OCI-LY7 (cell line): ENCODE measurements around the gene LRRC28. TPM values are rescaled to one million over a fixed set of nuclear protein-coding genes. Genes with fewer than 3 reads are reported as not detected.

ENCODE experiments used
- BruUV-seq: library from RNA; stranded (reverse); fragments of 400-500 nt; replicated peaks from 2 replicates; lab custom pipeline; 2021; lab: Mats Ljungman, UMichigan
- CTCF ChIA-PET: fragments of 300-600 bp; sonication (Branson Sonifier 250); formaldehyde crosslinking; loops from one replicate; lab custom pipeline; 2022; ENCODE audit warnings: antibody characterized with exemption; ENCODE audit not compliant: unreplicated experiment; lab: Charles Lee
- POLR2A ChIA-PET: fragments of 300-600 bp; sonication (Branson Sonifier 250); formaldehyde crosslinking; loops from one replicate; lab custom pipeline; 2022; ENCODE audit warnings: antibody characterized with exemption; lab: Charles Lee
- DNase-seq: peaks from one replicate; pipeline ENCODE4 v3.0.0-alpha.2; 2015; ENCODE audit warnings: low spot score
- H2AFZ ChIP-seq: fragments of 200-600 bp; sonication (generic), shearing (Covaris generic); 2 replicates; pipeline ENCODE4 v1.6.1; 2014; ENCODE audit warnings: mild to moderate bottlenecking, antibody characterized with exemption, low read length, moderate library complexity
- H3K27ac ChIP-seq: fragments of 200-600 bp; sonication (generic); 2 replicates; pipeline ENCODE4 v1.5.1; 2014; ENCODE audit warnings: mixed run types, low read depth, mild to moderate bottlenecking, moderate library complexity, low read length, inconsistent platforms; ENCODE audit not compliant: poor library complexity, severe bottlenecking
- H3K36me3 ChIP-seq: fragments of 200-600 bp; sonication (generic); 2 replicates; pipeline ENCODE4 v1.6.1; 2014; ENCODE audit warnings: mild to moderate bottlenecking, antibody characterized with exemption, low read length, moderate library complexity, mixed read lengths; ENCODE audit not compliant: insufficient read depth
- H3K4me1 ChIP-seq: fragments of 200-600 bp; sonication (generic); 2 replicates; pipeline ENCODE4 v1.5.1; 2014; ENCODE audit warnings: mild to moderate bottlenecking, low read length; ENCODE audit not compliant: insufficient read depth, poor library complexity, severe bottlenecking
- H3K4me2 ChIP-seq: fragments of 200-600 bp; sonication (generic); 2 replicates; pipeline ENCODE4 v1.6.1; 2014; ENCODE audit warnings: mild to moderate bottlenecking, low read length
- H3K4me3 ChIP-seq: fragments of 200-600 bp; sonication (generic); 2 replicates; pipeline ENCODE4 v1.5.1; 2014; ENCODE audit warnings: mild to moderate bottlenecking, low read depth, low read length; ENCODE audit not compliant: poor library complexity, severe bottlenecking
- H3K79me2 ChIP-seq: fragments of 200-600 bp; sonication (generic); 2 replicates; pipeline ENCODE4 v1.6.1; 2016; ENCODE audit warnings: low read depth, mild to moderate bottlenecking, low read length, moderate library complexity, mixed read lengths; ENCODE audit not compliant: insufficient read depth
- H3K9me2 ChIP-seq: fragments of 200-600 bp; sonication (generic); 2 replicates; pipeline ENCODE4 v1.6.1; 2016; ENCODE audit warnings: mild to moderate bottlenecking, low read length, mixed read lengths; ENCODE audit not compliant: insufficient read depth
- H3K9me3 ChIP-seq: fragments of 200-600 bp; sonication (generic); 2 replicates; pipeline ENCODE4 v1.6.1; 2014; ENCODE audit warnings: mild to moderate bottlenecking, mixed run types, low read length, mixed read lengths
- H4K20me1 ChIP-seq: fragments of 200-600 bp; sonication (generic); 2 replicates; pipeline ENCODE4 v1.6.1; 2014; ENCODE audit warnings: mild to moderate bottlenecking, antibody characterized with exemption, low read length, moderate library complexity, mixed read lengths; ENCODE audit not compliant: insufficient read depth
- EZH2phosphoT487 ChIP-seq: fragments of 200-600 bp; sonication (generic); IDR thresholded peaks from 2 replicates; pipeline ENCODE4 v1.6.1; 2018; ENCODE audit warnings: low read depth, borderline replicate concordance, mild to moderate bottlenecking, mixed run types, antibody characterized with exemption, low read length, moderate library complexity, mixed read lengths
- intact Hi-C: fragments of 100-400 bp; cut with micrococcal nuclease; formaldehyde crosslinking; loops from one replicate; pipeline ENCODE4 v1.10.0; 2022; ENCODE audit not compliant: unreplicated experiment
- total RNA-seq, 2 experiments: library from RNA; depleted of rRNA in 1 of 2; stranded (reverse); fragments of >200 nt in 1 of 2; shearing (Covaris generic) in 1 of 2; gene quantifications; 2 replicates each; pipeline ENCODE4 v1.2.3, GENCODE V29; 2014 to 2022
- TF ChIP-seq, protein P1 (sequence below): fragments of 200-600 bp; sonication (generic); conservative IDR thresholded peaks from 2 replicates; pipeline ENCODE4 v1.5.1; 2014; ENCODE audit warnings: mild to moderate bottlenecking, antibody characterized with exemption, low read length, moderate library complexity, mixed read lengths

Gene LRRC28
- total RNA-seq, 2 experiments from 2014 or later: 25.7 to 30.2 TPM

DNA sequence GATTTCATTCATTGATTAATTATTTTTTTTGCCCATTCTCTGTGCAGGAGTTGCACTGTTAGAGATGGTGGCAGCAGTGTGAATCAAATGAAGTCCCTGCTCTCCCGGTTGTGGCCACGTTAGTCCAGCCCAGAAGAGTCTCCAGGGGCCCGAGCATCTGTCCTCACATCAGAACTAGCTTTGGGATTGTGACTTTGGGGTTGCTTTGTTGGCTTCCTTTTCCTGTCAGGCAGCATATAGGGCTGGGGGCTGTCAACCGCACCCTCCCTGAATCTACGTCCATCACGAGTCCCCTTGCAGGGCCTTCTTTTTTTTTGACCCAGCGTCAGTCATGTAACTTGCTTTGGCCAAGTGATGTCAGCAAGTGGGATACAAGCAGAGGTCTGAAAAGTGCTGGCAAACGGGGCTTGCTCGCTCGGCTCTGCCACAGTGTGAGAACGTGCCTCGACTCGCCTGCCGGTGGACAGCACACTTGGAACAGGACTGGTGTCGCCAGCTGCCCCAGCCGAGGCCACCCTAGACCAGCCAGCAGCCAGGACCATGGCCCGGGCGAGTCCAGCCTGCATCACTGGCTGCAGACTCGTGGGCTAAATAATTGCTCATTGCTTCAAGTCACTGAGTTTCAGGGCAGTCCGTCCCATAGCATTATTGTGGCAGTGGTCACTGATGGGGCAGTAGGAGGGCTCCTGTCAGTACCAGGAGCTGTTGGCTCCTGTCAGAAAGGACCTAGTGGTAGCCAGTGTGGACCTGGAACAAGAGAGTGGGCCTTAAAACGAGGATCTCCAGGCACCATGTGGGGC lies 162.9 kb downstream of the LRRC28 start:
- ChIA-PET CTCF (no interaction called here), POLR2A (no interaction called here)
- Histone ChIP-seq H2AFZ (no peak overlapping the region), H3K79me2 (no peaks in the 10 kb centered on the region), H3K9me3 (no peaks in the 10 kb centered on the region), H3K27ac (no peak overlapping the region), H3K4me3 (no peak overlapping the region), H3K9me2 (no peaks in the 10 kb centered on the region), H3K4me2 (no peak overlapping the region), H3K36me3 (no peaks in the 10 kb centered on the region), H4K20me1 (no peaks in the 10 kb centered on the region), H3K4me1 (no peaks in the 10 kb centered on the region)
- TF ChIP-seq, protein P1, sequence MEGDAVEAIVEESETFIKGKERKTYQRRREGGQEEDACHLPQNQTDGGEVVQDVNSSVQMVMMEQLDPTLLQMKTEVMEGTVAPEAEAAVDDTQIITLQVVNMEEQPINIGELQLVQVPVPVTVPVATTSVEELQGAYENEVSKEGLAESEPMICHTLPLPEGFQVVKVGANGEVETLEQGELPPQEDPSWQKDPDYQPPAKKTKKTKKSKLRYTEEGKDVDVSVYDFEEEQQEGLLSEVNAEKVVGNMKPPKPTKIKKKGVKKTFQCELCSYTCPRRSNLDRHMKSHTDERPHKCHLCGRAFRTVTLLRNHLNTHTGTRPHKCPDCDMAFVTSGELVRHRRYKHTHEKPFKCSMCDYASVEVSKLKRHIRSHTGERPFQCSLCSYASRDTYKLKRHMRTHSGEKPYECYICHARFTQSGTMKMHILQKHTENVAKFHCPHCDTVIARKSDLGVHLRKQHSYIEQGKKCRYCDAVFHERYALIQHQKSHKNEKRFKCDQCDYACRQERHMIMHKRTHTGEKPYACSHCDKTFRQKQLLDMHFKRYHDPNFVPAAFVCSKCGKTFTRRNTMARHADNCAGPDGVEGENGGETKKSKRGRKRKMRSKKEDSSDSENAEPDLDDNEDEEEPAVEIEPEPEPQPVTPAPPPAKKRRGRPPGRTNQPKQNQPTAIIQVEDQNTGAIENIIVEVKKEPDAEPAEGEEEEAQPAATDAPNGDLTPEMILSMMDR: no peak
- TF ChIP-seq EZH2phosphoT487: no peak
- no TSS peak for BruUV-seq
- intact Hi-C loops: no loop called here
- no peak for DNase-seq

DNA sequence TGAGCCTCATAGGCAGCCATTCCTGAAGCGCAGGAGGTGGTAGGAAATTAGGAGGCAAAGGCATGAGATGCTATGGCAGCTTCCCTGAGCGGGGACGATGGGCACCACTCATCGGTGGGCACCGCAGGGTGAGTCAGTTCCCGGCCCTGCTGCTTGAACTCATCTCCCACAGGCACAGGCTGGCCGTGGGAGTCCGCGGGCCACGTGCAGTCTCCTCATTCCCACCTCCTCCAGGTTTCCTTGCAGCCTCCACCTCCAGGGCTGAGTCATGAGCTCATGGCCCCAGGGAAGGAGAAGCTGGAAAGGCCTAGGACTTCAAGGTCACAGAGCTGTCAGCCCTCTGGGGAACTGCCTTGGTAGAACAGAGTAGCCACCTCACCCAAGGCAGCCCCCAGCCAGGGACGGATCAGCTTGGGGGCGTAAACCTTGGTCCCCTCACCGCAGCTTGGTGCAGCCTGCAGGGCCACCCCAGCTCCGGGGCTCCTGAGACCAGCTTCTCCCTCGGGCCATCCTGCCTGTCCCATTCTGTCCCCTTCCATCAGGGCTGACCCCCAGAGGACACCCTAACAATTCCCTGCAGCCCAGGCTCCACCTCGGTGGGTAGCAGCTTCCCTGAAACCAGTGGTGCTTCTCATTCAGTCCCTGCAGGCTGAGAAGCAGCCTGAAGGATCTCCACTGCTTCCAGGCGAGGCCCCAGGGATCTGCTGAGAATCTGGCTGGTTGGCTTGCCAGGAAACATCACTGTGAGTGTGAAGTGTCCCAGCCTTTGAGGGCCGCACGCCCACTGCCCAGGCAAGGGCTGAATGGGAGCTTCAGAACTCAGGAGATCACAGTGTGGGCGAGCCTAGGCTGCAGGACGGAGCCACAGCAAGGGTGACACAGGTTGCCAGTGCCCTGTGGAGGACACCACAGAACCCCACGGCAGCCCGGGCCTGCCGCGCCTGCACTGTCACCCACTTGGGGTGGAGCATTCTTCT lies 163.8 kb downstream of the LRRC28 start:
- no peaks in the 10 kb centered on the region for H3K79me2 ChIP-seq
- no peaks in the 10 kb centered on the region for H3K4me1 ChIP-seq
- no peak overlapping the region for H3K4me3 ChIP-seq
- H3K9me2 ChIP-seq: no peaks in the 10 kb centered on the region
- H3K27ac ChIP-seq: no peak overlapping the region
- H4K20me1 ChIP-seq: no peaks in the 10 kb centered on the region
- H3K4me2 ChIP-seq: no peak overlapping the region
- CTCF ChIA-PET: no interaction called here
- H3K9me3 ChIP-seq: no peaks in the 10 kb centered on the region
- TF ChIP-seq, protein P1: no peak
- no peak for TF ChIP-seq EZH2phosphoT487
- POLR2A ChIA-PET: no interaction called here
- intact Hi-C loops: no loop called here
- H3K36me3 ChIP-seq: no peaks in the 10 kb centered on the region
- no peak for DNase-seq
- no TSS peak for BruUV-seq
- H2AFZ ChIP-seq: no peak overlapping the region
